OCI-LY1 (cell line): ENCODE results near the gene MAGI1.

ENCODE experiments used
- H2AFZ ChIP-seq: fragments of 200-600 bp; sonication (generic), shearing (Covaris generic); 2 replicates; pipeline ENCODE4 v1.6.0; 2014; ENCODE audit warnings: antibody characterized with exemption, mild to moderate bottlenecking, low read length
- H3F3A ChIP-seq: fragments of 200-600 bp; sonication (generic), shearing (Covaris generic); 2 replicates; pipeline ENCODE4 v1.6.0; 2014; ENCODE audit warnings: mild to moderate bottlenecking, antibody characterized with exemption, low read length, moderate library complexity; ENCODE audit not compliant: insufficient read depth
- H3K27ac ChIP-seq: fragments of 200-600 bp; sonication (generic); 2 replicates; pipeline ENCODE4 v1.5.1; 2014; ENCODE audit warnings: low read length, mixed run types, mild to moderate bottlenecking, low read depth; ENCODE audit not compliant: poor library complexity, severe bottlenecking
- H3K27me3 ChIP-seq: fragments of 200-600 bp; sonication (generic); 2 replicates; pipeline ENCODE4 v1.6.0; 2014; ENCODE audit warnings: antibody characterized with exemption, mild to moderate bottlenecking, low read length, moderate library complexity; ENCODE audit not compliant: insufficient read depth
- H3K36me3 ChIP-seq: fragments of 200-600 bp; sonication (generic); 2 replicates; pipeline ENCODE4 v1.6.1; 2014; ENCODE audit warnings: mild to moderate bottlenecking, antibody characterized with exemption, low read length, moderate library complexity, mixed read lengths; ENCODE audit not compliant: insufficient read depth
- H3K4me1 ChIP-seq: fragments of 200-600 bp; sonication (generic); 2 replicates; pipeline ENCODE4 v1.5.1; 2014; ENCODE audit warnings: mild to moderate bottlenecking, low read length, moderate library complexity; ENCODE audit not compliant: insufficient read depth, severe bottlenecking
- H3K4me2 ChIP-seq: fragments of 200-600 bp; sonication (generic), shearing (Covaris generic); 2 replicates; pipeline ENCODE4 v1.6.1; 2014; ENCODE audit warnings: low read length
- H3K4me3 ChIP-seq: fragments of 200-600 bp; sonication (generic); 2 replicates; pipeline ENCODE4 v1.5.1; 2014; ENCODE audit warnings: low read length, low read depth, mild to moderate bottlenecking, mixed read lengths; ENCODE audit not compliant: poor library complexity, severe bottlenecking
- H3K79me2 ChIP-seq: fragments of 200-600 bp; shearing (Covaris generic); 2 replicates; pipeline ENCODE4 v1.6.1; 2016; ENCODE audit warnings: mixed run types, low read length, mixed read lengths; ENCODE audit not compliant: insufficient read depth
- H3K9ac ChIP-seq: fragments of 200-600 bp; sonication (generic), shearing (Covaris generic); 2 replicates; pipeline ENCODE4 v1.6.1; 2014; ENCODE audit warnings: mild to moderate bottlenecking, low read length, mixed read lengths
- H3K9me2 ChIP-seq: fragments of 200-600 bp; sonication (generic), shearing (Covaris generic); 2 replicates; pipeline ENCODE4 v1.6.1; 2014; ENCODE audit warnings: low read depth, mild to moderate bottlenecking, low read length, mixed read lengths
- H3K9me3 ChIP-seq: fragments of 200-600 bp; shearing (Covaris generic); 2 replicates; pipeline ENCODE4 v1.6.1; 2014; ENCODE audit warnings: low read length, mixed read lengths
- H4K20me1 ChIP-seq: fragments of 200-600 bp; sonication (generic), shearing (Covaris generic); 2 replicates; pipeline ENCODE4 v1.6.0; 2016; ENCODE audit warnings: mild to moderate bottlenecking, low read length; ENCODE audit not compliant: insufficient read depth
- CTCF ChIP-seq: fragments of 200-600 bp; sonication (generic), shearing (Covaris generic); IDR thresholded peaks from 2 replicates; pipeline ENCODE4 v1.5.1; 2017; ENCODE audit warnings: mild to moderate bottlenecking, antibody characterized with exemption, low read length, moderate library complexity, mixed read lengths
- EZH2 ChIP-seq: fragments of 200-600 bp; sonication (generic), shearing (Covaris generic); IDR thresholded peaks from 2 replicates; pipeline ENCODE4 v1.8.0; 2017; ENCODE audit warnings: borderline replicate concordance, mixed run types, mild to moderate bottlenecking, antibody characterized with exemption, low read length, moderate library complexity, mixed read lengths

MAGI1 gene

GRCh38 chr3:65481085-65481484, 557.6 kb downstream of the MAGI1 start:
- no peak overlapping the region for H3K4me2 ChIP-seq
- no peak overlapping the region for H3K27ac ChIP-seq
- H3K9ac ChIP-seq, result no peak overlapping the region
- H3K4me3 ChIP-seq, result no peak overlapping the region
- H2AFZ ChIP-seq, result no peak overlapping the region
- H3K4me1 ChIP-seq, result no peaks in the 10 kb centered on the region
- H4K20me1 ChIP-seq, result no peaks in the 10 kb centered on the region
- no peaks in the 10 kb centered on the region for H3K9me3 ChIP-seq
- H3K9me2 ChIP-seq, result no peaks in the 10 kb centered on the region
- H3F3A ChIP-seq, result no peaks in the 10 kb centered on the region
- no peaks in the 10 kb centered on the region for H3K79me2 ChIP-seq
- no peaks in the 10 kb centered on the region for H3K36me3 ChIP-seq
- TF ChIP-seq CTCF (no peak), EZH2 (no peak)
- H3K27me3 ChIP-seq, result no peaks in the 10 kb centered on the region

GRCh38 chr3:65479990-65480389, 558.7 kb downstream of the MAGI1 start:
- no peaks in the 10 kb centered on the region for H3K36me3 ChIP-seq

GRCh38 chr3:65478551-65479500, 559.9 kb downstream of the MAGI1 start:
- no peak overlapping the region for H3K9ac ChIP-seq
- H3K9me2 ChIP-seq, result no peaks in the 10 kb centered on the region
- TF ChIP-seq CTCF, result no peak
- TF ChIP-seq EZH2, result no peak
- H3F3A ChIP-seq, result no peaks in the 10 kb centered on the region
- H3K36me3 ChIP-seq, result no peaks in the 10 kb centered on the region
- no peaks in the 10 kb centered on the region for H4K20me1 ChIP-seq
- no peaks in the 10 kb centered on the region for H3K79me2 ChIP-seq
- no peaks in the 10 kb centered on the region for H3K9me3 ChIP-seq
- H2AFZ ChIP-seq, result no peak overlapping the region
- no peaks in the 10 kb centered on the region for H3K4me1 ChIP-seq
- H3K27ac ChIP-seq, result no peak overlapping the region
- no peak overlapping the region for H3K4me3 ChIP-seq
- no peak overlapping the region for H3K4me2 ChIP-seq
- no peaks in the 10 kb centered on the region for H3K27me3 ChIP-seq

More at GRCh38 chr3:65479990-65480389, 558.7 kb downstream of the MAGI1 start:
- H3K9ac ChIP-seq, result no peak overlapping the region
- H3K4me2 ChIP-seq, result no peak overlapping the region
- H3K27me3 ChIP-seq, result no peaks in the 10 kb centered on the region
- H2AFZ ChIP-seq, result no peak overlapping the region
- no peaks in the 10 kb centered on the region for H3K9me2 ChIP-seq
- H3K27ac ChIP-seq, result no peak overlapping the region
- no peak overlapping the region for H3K4me3 ChIP-seq
- H3K4me1 ChIP-seq, result no peaks in the 10 kb centered on the region
- H3K9me3 ChIP-seq, result no peaks in the 10 kb centered on the region
- TF ChIP-seq EZH2, result no peak
- TF ChIP-seq CTCF, result no peak
- H4K20me1 ChIP-seq, result no peaks in the 10 kb centered on the region
- H3F3A ChIP-seq, result no peaks in the 10 kb centered on the region
- H3K79me2 ChIP-seq, result no peaks in the 10 kb centered on the region
